ENCODE measurements around the gene CCDC172. TPM values are rescaled to one million over a fixed set of nuclear protein-coding genes. Genes with fewer than 3 reads are reported as not detected.

The CCDC172 gene
- total RNA-seq, 1 donor from 2014 or later, result not detected

DNA sequence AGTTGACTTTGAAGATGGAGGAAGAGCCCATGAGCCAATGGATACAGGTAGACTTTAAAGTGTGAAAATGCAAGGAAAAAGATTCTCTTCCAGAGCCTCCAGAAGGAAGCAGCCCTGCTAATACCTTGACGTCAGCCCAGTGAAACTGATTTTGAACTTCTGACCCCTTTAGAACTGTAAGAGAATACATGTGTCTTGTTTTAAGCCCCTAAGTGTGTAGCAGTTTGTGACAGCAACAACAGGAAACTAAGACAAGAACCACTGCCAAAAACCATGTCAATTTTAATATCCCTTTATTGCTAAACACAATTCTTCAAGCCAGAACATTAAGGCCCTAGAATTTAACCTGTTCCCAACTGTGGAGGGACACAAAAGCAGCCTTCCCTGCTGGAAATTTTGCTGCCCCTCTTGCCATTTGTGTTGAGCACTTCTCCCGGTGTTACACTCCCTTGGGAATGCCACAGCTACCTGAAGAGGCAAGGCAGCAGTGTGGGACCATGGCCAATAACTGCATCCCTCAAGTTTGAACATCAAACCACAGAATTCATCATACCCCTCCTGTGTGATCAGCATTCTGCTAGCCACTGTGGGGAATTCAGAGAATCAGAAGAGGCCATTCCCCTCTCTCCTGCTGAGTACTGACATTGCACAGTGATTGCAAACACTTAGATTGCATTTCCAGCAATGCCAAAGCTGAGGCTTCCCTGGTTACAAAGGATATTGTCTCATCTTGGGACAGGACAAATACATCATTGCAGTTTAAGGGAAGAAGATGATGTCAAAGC is 12.3 kb upstream of the CCDC172 start:
- TF ChIP-seq, protein P1, sequence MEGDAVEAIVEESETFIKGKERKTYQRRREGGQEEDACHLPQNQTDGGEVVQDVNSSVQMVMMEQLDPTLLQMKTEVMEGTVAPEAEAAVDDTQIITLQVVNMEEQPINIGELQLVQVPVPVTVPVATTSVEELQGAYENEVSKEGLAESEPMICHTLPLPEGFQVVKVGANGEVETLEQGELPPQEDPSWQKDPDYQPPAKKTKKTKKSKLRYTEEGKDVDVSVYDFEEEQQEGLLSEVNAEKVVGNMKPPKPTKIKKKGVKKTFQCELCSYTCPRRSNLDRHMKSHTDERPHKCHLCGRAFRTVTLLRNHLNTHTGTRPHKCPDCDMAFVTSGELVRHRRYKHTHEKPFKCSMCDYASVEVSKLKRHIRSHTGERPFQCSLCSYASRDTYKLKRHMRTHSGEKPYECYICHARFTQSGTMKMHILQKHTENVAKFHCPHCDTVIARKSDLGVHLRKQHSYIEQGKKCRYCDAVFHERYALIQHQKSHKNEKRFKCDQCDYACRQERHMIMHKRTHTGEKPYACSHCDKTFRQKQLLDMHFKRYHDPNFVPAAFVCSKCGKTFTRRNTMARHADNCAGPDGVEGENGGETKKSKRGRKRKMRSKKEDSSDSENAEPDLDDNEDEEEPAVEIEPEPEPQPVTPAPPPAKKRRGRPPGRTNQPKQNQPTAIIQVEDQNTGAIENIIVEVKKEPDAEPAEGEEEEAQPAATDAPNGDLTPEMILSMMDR (IDR thresholded peaks at IDR 0.05; ENCODE audit: unreplicated experiment), result no peak
- Mint-ChIP-seq H3K4me3 (no peak overlapping the region), H3K36me3 (no peaks in the 10 kb centered on the region), H3K27ac (no peak overlapping the region), H3K9me3 (peaks cover 14% of the 10 kb centered on the region), H3K4me1 (peaks cover 11% of the 10 kb centered on the region), H3K27me3 (ENCODE audit: low read depth) (no peaks in the 10 kb centered on the region)
- no peak for DNase-seq (ENCODE audit: low spot score in 2 of 2, unreplicated experiment in 2 of 2)

DNA sequence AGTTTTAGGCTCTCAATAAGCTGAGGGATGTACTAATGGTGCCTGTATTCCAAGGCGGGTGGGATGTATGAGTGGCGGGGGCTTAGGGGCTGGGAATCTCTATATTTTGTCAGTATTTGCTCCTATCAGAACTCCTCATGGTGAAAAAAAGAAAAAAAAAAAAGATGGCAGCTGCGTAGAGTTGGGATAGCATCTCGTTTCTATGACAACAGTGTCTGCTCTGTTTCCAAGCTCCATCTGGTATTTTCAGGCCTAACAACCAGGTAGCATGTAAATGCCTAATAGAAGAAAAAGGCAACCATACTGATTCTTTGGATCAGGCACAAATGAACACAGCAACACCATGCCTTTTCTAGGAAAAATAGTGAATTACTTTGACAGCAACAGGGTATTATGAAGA is 11.7 kb upstream of the CCDC172 start:
- H3K9me3 Mint-ChIP-seq, result peaks cover 14% of the 10 kb centered on the region
- DNase-seq (ENCODE audit: low spot score in 2 of 2, unreplicated experiment in 2 of 2), result no peak
- H3K36me3 Mint-ChIP-seq, result no peaks in the 10 kb centered on the region
- H3K4me3 Mint-ChIP-seq, result no peak overlapping the region
- H3K4me1 Mint-ChIP-seq, result peaks cover 17% of the 10 kb centered on the region
- H3K27ac Mint-ChIP-seq, result no peak overlapping the region
- TF ChIP-seq, protein P1 (IDR thresholded peaks at IDR 0.05; ENCODE audit: unreplicated experiment), result no peak
- no peaks in the 10 kb centered on the region for H3K27me3 Mint-ChIP-seq (ENCODE audit: low read depth)

DNA sequence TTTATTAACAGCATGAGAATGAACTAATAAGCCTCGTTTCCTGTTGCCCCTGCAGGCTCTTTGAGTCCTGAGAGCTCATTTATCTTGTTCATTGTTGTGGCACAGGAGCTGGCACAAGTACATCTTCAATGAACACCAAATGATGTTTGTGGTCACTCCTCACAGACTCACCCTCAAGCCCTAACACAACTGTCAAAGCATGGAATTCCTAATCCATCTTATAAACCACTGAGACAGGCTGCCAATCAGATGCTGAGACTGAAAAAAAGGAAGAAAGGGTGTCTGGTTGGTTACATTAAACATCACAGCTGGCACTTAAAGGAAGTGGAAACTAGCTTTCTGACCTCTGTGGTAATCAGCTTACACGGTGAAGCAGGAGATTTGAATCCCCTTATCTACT is 7.7 kb upstream of the CCDC172 start:
- Mint-ChIP-seq H3K36me3 (no peaks in the 10 kb centered on the region), H3K9me3 (peaks cover 14% of the 10 kb centered on the region), H3K4me3 (no peak overlapping the region), H3K4me1 (peaks cover 9% of the 10 kb centered on the region), H3K27me3 (ENCODE audit: low read depth) (no peaks in the 10 kb centered on the region), H3K27ac (no peak overlapping the region)
- TF ChIP-seq, protein P1 (IDR thresholded peaks at IDR 0.05; ENCODE audit: unreplicated experiment), result no peak
- no peak for DNase-seq (ENCODE audit: low spot score in 2 of 2, unreplicated experiment in 2 of 2)

DNA sequence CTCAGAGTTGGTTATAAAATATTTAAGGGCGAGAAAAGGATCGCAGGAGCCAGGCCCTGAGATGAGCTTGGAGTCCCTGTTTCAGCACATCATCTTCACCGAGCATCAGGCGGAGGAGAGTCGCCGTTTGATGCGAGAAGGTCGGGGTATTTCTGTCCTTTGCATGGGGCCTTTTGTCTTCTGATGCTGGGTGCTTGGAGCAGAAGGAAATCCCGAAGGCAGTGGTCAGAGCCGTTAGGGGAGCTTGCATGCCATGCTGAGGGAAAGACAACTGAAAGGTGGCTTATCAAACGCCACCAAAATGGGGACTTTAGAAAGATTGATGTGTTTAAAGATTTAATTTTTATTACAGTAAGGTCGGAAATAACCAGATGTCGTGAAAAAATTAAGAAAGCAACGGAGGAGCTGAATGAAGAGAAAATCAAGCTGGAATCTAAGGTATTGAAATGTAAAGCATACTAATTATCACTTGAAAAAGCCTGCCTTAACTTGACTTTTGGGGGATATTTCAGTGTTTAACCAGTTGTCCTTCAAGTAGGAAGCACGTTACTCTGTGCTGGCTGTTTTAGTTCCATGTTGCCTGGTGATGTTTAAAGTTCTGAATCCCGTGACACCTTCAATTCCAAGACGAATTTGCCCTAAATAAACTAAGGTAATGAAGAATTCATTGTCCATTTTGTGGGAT is 845 bp downstream of the CCDC172 start:
- Mint-ChIP-seq H3K4me1 (no peaks in the 10 kb centered on the region), H3K27me3 (ENCODE audit: low read depth) (peaks cover 28% of the 10 kb centered on the region), H3K27ac (no peak overlapping the region), H3K36me3 (no peaks in the 10 kb centered on the region), H3K4me3 (no peak overlapping the region), H3K9me3 (no peaks in the 10 kb centered on the region)
- TF ChIP-seq, protein P1 (IDR thresholded peaks at IDR 0.05; ENCODE audit: unreplicated experiment), result no peak
- DNase-seq (ENCODE audit: low spot score in 2 of 2, unreplicated experiment in 2 of 2), result no peak

DNA sequence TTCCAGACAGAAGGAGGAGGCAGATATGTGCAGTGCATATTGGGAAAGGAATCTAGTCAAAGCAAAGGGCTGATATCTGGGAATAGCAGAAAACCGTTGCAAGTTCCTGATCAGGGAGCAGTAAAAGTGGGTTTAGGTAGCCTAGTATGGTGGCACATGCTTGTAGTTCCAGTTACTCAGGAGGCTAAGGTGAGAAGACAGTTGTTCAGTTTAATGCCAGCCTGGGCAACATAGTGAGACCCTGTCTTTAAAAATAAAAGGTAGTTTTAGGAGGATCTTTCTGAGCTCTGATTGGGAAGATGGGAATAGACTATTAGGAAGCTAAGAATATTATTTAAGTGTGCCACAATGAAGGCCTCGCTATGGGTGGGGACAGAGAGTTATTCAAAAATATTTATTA is 1.7 kb downstream of the CCDC172 start:
- TF ChIP-seq, protein P1 (IDR thresholded peaks at IDR 0.05; ENCODE audit: unreplicated experiment), result no peak
- Mint-ChIP-seq H3K27ac (no peak overlapping the region), H3K27me3 (ENCODE audit: low read depth) (peaks cover 28% of the 10 kb centered on the region), H3K4me3 (no peak overlapping the region), H3K36me3 (no peaks in the 10 kb centered on the region), H3K9me3 (no peaks in the 10 kb centered on the region), H3K4me1 (no peaks in the 10 kb centered on the region)
- DNase-seq (ENCODE audit: low spot score in 2 of 2, unreplicated experiment in 2 of 2), result no peak

Data from mesothelial cell of epicardium (in vitro differentiated cells).